Lung (tissue), 12 donors: ENCODE data around the gene LIMCH1. TPM values are rescaled to one million over a fixed set of nuclear protein-coding genes. Genes with fewer than 3 reads are reported as not detected.

Experiments used
- ATAC-seq: fragments of 200-7000 bp; cut with Tn5 transposase; one replicate; pipeline ENCODE4 v1.9.1; 2020; ENCODE audit warnings: moderate number of reproducible peaks; ENCODE audit not compliant: insufficient read depth, low FRiP score
- DNase-seq, 3 donors: peaks; one replicate each; pipeline ENCODE4 v3.0.0-alpha.2; 2013 to 2017
- H3K27ac ChIP-seq, 2 donors: one replicate each; pipeline ENCODE4 v1.5.1; 2013; ENCODE audit warnings: mild to moderate bottlenecking in 2 of 2, moderate library complexity in 2 of 2, control low read depth in 1 of 2, inconsistent platforms in 1 of 2, low read depth in 1 of 2, low read length in 1 of 2
- H3K27me3 ChIP-seq, 3 donors: one replicate each; pipeline ENCODE4 v1.5.1; 2013; ENCODE audit warnings: low read length in 2 of 3; ENCODE audit not compliant: control insufficient read depth in 3 of 3, insufficient read depth in 3 of 3
- H3K36me3 ChIP-seq, 4 donors: one replicate each; pipeline ENCODE4 v1.5.1; 2013; ENCODE audit warnings: low read length in 4 of 4, mild to moderate bottlenecking in 1 of 4, moderate library complexity in 1 of 4; ENCODE audit not compliant: control insufficient read depth in 4 of 4, insufficient read depth in 4 of 4
- H3K4me1 ChIP-seq, 5 donors: one replicate each; pipeline ENCODE4 v1.5.1; 2013; ENCODE audit warnings: low read length in 5 of 5, mild to moderate bottlenecking in 2 of 5, moderate library complexity in 1 of 5; ENCODE audit not compliant: control insufficient read depth in 5 of 5, insufficient read depth in 5 of 5
- H3K4me3 ChIP-seq: one replicate; pipeline ENCODE4 v1.5.1; 2013; ENCODE audit warnings: mild to moderate bottlenecking, control low read depth, moderate library complexity
- H3K9ac ChIP-seq, 2 donors: one replicate each; pipeline ENCODE4 v1.5.1; 2013; ENCODE audit warnings: low read length in 2 of 2, control low read depth in 1 of 2; ENCODE audit not compliant: insufficient read depth in 1 of 2
- H3K9me3 ChIP-seq, 4 donors: one replicate each; pipeline ENCODE4 v1.5.1; 2013; ENCODE audit warnings: low read length in 3 of 4, mild to moderate bottlenecking in 1 of 4, moderate library complexity in 1 of 4; ENCODE audit not compliant: control insufficient read depth in 4 of 4, insufficient read depth in 3 of 4
- CTCF ChIP-seq: IDR thresholded peaks from 2 replicates; pipeline ENCODE4 v1.5.1; 2012; ENCODE audit warnings: mild to moderate bottlenecking; ENCODE audit errors: control extremely low read depth, extremely low read depth
- WGBS, 2 donors: extraction: QIAGEN DNeasy Blood & Tissue Kit; methylation state at CpG; one replicate each; pipeline ENCODE4 v1.1.7; 2013; 5-methylcytosine and 5-hydroxymethylcytosine counted together
- polyA plus RNA-seq, 2 donors: library from polyadenylated mRNA; stranded (reverse); fragments of 200-250 nt; gene quantifications; one replicate each; pipeline ENCODE4 v1.2.1, GENCODE V29; 2013
- total RNA-seq, 2 donors: library from RNA; depleted of rRNA in 1 of 2; stranded (reverse); fragments of >200 nt in 1 of 2; gene quantifications; one replicate each; pipeline ENCODE4 v1.2.1, GENCODE V29; 2014 to 2021
- donor health status: control.
- donor health status: control.
- donor health status: Bipolar disorder and iron deficiency.
- donor health status: healthy.
- donor health status: DM: yes; HTN: yes; CAD: no.

Gene LIMCH1
- total and polyA plus RNA-seq, 4 donors = 43.4 to 299 (median 128) TPM

- Histone ChIP-seq H3K9ac (no peak overlapping the region), H3K27ac (no peak overlapping the region), H3K4me1 (peaks cover 0 to 10% (median 0%) of the 10 kb centered on the region in 5 donors), H3K27me3 (no peaks in the 10 kb centered on the region), H3K9me3 (no peaks in the 10 kb centered on the region), H3K4me3 (no peak overlapping the region), H3K36me3 (peaks cover 10 to 45% (median 18%) of the 10 kb centered on the region in 4 donors)
- ATAC-seq (no peak), DNase-seq (no peak)
- WGBS, 2 donors = 86 to 91% methylated on average over 1 of the region's 1 CpG
- no peak for TF ChIP-seq CTCF
Observed at GRCh38 chr4:41668024-41668423, 130.1 kb downstream of the LIMCH1 start.

- no peak for TF ChIP-seq CTCF
- no peak overlapping the region for H3K27ac ChIP-seq
- ATAC-seq (no peak), DNase-seq (no peak)
- H3K4me3 ChIP-seq = no peak overlapping the region
- 90 to 91% methylated on average over 6 of the region's 6 CpGs for WGBS, 2 donors
- H3K36me3 ChIP-seq = peaks cover 11 to 49% (median 24%) of the 10 kb centered on the region in 4 donors
- H3K9ac ChIP-seq = no peak overlapping the region
- no peaks in the 10 kb centered on the region for H3K9me3 ChIP-seq
- H3K27me3 ChIP-seq = no peaks in the 10 kb centered on the region
- H3K4me1 ChIP-seq = peaks cover 0 to 4% (median 0%) of the 10 kb centered on the region in 5 donors
Observed at GRCh38 chr4:41670530-41670929, 132.6 kb downstream of the LIMCH1 start.

- no peak for TF ChIP-seq CTCF
- no peak for ATAC-seq
- Histone ChIP-seq H3K9me3 (no peaks in the 10 kb centered on the region), H3K36me3 (peaks cover 11 to 49% (median 24%) of the 10 kb centered on the region in 4 donors), H3K27me3 (no peaks in the 10 kb centered on the region), H3K4me1 (no peaks in the 10 kb centered on the region), H3K9ac (no peak overlapping the region), H3K27ac (no peak overlapping the region), H3K4me3 (no peak overlapping the region)
- no peak for DNase-seq
Observed at GRCh38 chr4:41670982-41671381, 133.0 kb downstream of the LIMCH1 start.
